PFSK-1 (cell line): ENCODE results near the gene NUDCD2.

ENCODE experiments used
- FOXP2 ChIP-seq: optimal IDR thresholded peaks from 2 replicates; pipeline ENCODE3; 2011; ENCODE audit warnings: borderline replicate concordance, control low read depth, inconsistent platforms; ENCODE audit not compliant: insufficient read depth; ENCODE audit errors: extremely low read length, extremely low read depth
- POLR2AphosphoS5 ChIP-seq: IDR thresholded peaks from 2 replicates; pipeline ENCODE4 v1.6.1; 2012; ENCODE audit warnings: low read depth, mild to moderate bottlenecking, control low read depth, low read length, moderate library complexity
- REST ChIP-seq, 2 experiments: IDR thresholded peaks; 2 replicates each; pipeline versions ENCODE4 v1.6.1 to v1.8.0; 2011 to 2012; ENCODE audit warnings: low read depth in 2 of 2, low read length in 2 of 2, control low read depth in 1 of 2, inconsistent platforms in 1 of 2, mild to moderate bottlenecking in 1 of 2, moderate library complexity in 1 of 2; ENCODE audit not compliant: insufficient read depth in 1 of 2
- SIN3A ChIP-seq: IDR thresholded peaks from 2 replicates; pipeline ENCODE4 v1.6.1; 2012; ENCODE audit warnings: mild to moderate bottlenecking, low read length, moderate library complexity, borderline replicate concordance; ENCODE audit not compliant: insufficient read depth
- TAF1 ChIP-seq: IDR thresholded peaks from 2 replicates; pipeline ENCODE4 v1.6.1; 2012; ENCODE audit warnings: low read length, control low read depth, borderline replicate concordance; ENCODE audit not compliant: insufficient read depth

Gene NUDCD2

DNA sequence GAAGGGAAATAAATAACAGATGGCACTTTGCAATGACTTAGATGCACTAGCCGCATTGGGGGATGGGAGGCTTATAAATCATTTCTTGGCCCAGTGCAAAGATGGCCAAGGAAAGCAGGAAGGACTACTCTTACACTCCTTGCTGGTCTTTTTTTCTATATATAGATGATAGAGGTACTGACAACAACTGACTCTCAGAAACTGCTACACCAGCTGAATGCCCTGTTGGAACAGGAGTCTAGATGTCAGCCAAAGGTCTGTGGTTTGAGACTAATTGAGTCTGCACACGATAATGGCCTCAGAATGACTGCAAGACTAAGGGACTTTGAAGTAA is 20.8 kb downstream of the NUDCD2 start:
- TF ChIP-seq TAF1 = no peak
- no peak for TF ChIP-seq POLR2AphosphoS5
- TF ChIP-seq SIN3A = no peak
- no peak for TF ChIP-seq FOXP2
- TF ChIP-seq REST (IDR thresholded peaks at IDR 0.05; ENCODE audit: insufficient read depth in 1 of 2, low read depth in 2 of 2, low read length in 2 of 2) = no peak

GRCh38 chr5:163437309-163438182 is 22.4 kb downstream of the NUDCD2 start, which contains the start of gene CCNG1:
Gene CCNG1, plus strand, starts transcription at chr5:163437595. Its CDS starts 1,662 bp downstream, at chr5:163439257.
- no peak; the same call in 1 of the 2 replicates for TF ChIP-seq SIN3A
- TF ChIP-seq FOXP2 = no peak
- TF ChIP-seq TAF1 = peak; percentile 97
- TF ChIP-seq POLR2AphosphoS5 = peak; percentile 99
- TF ChIP-seq REST (IDR thresholded peaks at IDR 0.05; ENCODE audit: insufficient read depth in 1 of 2, low read depth in 2 of 2, low read length in 2 of 2) = 0 out of 4 replicates have a peak, but pooled peaks have one; percentile 1 to 50

DNA sequence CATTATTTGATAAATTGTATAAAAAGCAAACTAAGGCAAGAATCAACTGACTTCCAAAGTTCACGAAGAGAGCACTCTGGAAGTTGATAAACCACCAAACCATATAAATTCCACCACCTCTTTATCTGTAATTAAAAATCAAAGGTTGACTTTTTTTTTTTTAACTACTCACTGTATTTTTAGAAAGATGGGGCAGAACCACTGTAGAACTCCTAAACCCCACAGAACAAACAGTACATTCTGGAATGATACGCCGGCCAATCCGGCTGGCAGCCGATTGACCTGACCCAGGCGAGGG is 22.9 kb downstream of the NUDCD2 start:
- TF ChIP-seq POLR2AphosphoS5 = peak; percentile 92; the same call in 1 of the 2 replicates
- TF ChIP-seq FOXP2 = no peak

GRCh38 chr5:163436515-163436914 is 23.4 kb downstream of the NUDCD2 start:
- TF ChIP-seq FOXP2 (no peak), POLR2AphosphoS5 (no peak), REST (IDR thresholded peaks at IDR 0.05; ENCODE audit: insufficient read depth in 1 of 2, low read depth in 2 of 2, low read length in 2 of 2) (no peak), TAF1 (no peak), SIN3A (no peak)

GRCh38 chr5:163434401-163434866 is 25.5 kb downstream of the NUDCD2 start:
- no peak for TF ChIP-seq TAF1
- no peak for TF ChIP-seq SIN3A
- TF ChIP-seq REST (IDR thresholded peaks at IDR 0.05; ENCODE audit: insufficient read depth in 1 of 2, low read depth in 2 of 2, low read length in 2 of 2) = no peak
- no peak for TF ChIP-seq POLR2AphosphoS5
- no peak for TF ChIP-seq FOXP2
